Heart right ventricle (tissue), 16 donors: Measurements from ENCODE around the gene BCAN. TPM values are rescaled to one million over a fixed set of nuclear protein-coding genes. Genes with fewer than 3 reads are reported as not detected.
A peak's percentile ranks its signal among the peaks of the same experiment; 100 is the strongest.

Experiments used
- ATAC-seq, 8 donors: fragments of 200-7000 bp; cut with Tn5 transposase; one replicate each; pipeline ENCODE4 v1.9.1; 2020; ENCODE audit warnings: mild to moderate bottlenecking in 8 of 8, moderate library complexity in 8 of 8, moderate number of reproducible peaks in 1 of 8
- DNase-seq, 2 donors: peaks; one replicate each; pipeline ENCODE4 v3.0.0-alpha.2; 2020
- H3K27ac ChIP-seq, 10 donors: fragments of 200-600 bp; sonication (generic) in 2 of 10; one replicate each; pipeline versions ENCODE4 v1.5.0 to v1.8.0; 2020 to 2022; ENCODE audit warnings: mild to moderate bottlenecking in 3 of 10
- H3K27me3 ChIP-seq, 7 donors: fragments of 200-600 bp; one replicate each; pipeline ENCODE4 v1.8.0; 2021 to 2022; ENCODE audit warnings: mild to moderate bottlenecking in 2 of 7
- H3K36me3 ChIP-seq, 9 donors: fragments of 200-600 bp; sonication (generic) in 1 of 9; one replicate each; pipeline versions ENCODE4 v1.5.0 to v1.8.0; 2020 to 2022; ENCODE audit warnings: mild to moderate bottlenecking in 2 of 9
- H3K4me1 ChIP-seq, 9 donors: fragments of 200-600 bp; sonication (generic) in 1 of 9; one replicate each; pipeline versions ENCODE4 v1.5.0 to v1.8.0; 2020 to 2022; ENCODE audit warnings: mild to moderate bottlenecking in 4 of 9
- H3K4me3 ChIP-seq, 10 donors: fragments of 200-600 bp; sonication (generic) in 2 of 10; one replicate each; pipeline versions ENCODE4 v1.5.0 to v1.8.0; 2020 to 2022; ENCODE audit warnings: mild to moderate bottlenecking in 7 of 10, moderate library complexity in 2 of 10
- H3K9me3 ChIP-seq, 11 donors: fragments of 200-600 bp in 10 of 11; sonication (generic) in 2 of 11; one replicate each; pipeline versions ENCODE4 v1.5.0 to v1.8.0; 2013 to 2022; ENCODE audit warnings: mild to moderate bottlenecking in 2 of 11, control low read depth in 1 of 11, moderate library complexity in 1 of 11
- WGBS, 2 donors: extraction: QIAGEN DNeasy Blood & Tissue Kit; methylation state at CpG; one replicate each; pipeline ENCODE4 v1.1.7; 2013; ENCODE audit warnings: inconsistent platforms in 1 of 2; 5-methylcytosine and 5-hydroxymethylcytosine counted together
- intact Hi-C, 10 donors: fragments of 100-400 bp; cut with DNase I; formaldehyde crosslinking; loops; one replicate each; pipeline versions ENCODE4 v1.11.1 to v1.14.2; 2022
- long read RNA-seq, 3 donors: library from polyadenylated mRNA; unstranded; transcript quantifications; one replicate each; pipeline ENCODE4 v2.0.0, GENCODE V29; 2020 to 2021
- polyA plus RNA-seq, 2 donors: library from polyadenylated mRNA; stranded (reverse); fragments of 200-250 nt; gene quantifications; one replicate each; pipeline ENCODE4 v1.2.3, GENCODE V29; 2013
- total RNA-seq, 10 donors: library from RNA; stranded (reverse); fragmentation: NEBNext Ultra II Directional in 3 of 10; extraction: Animal tissue kit (Norgen Biotek cat#: 25700) in 3 of 10; gene quantifications; one replicate each; pipeline versions ENCODE4 v1.2.1 to v1.2.4, GENCODE V29; 2021 to 2023
- TF ChIP-seq, protein P1 (sequence below), 9 donors: fragments of 200-600 bp; sonication (generic) in 2 of 9; IDR thresholded peaks; one replicate each; pipeline versions ENCODE4 v1.5.0 to v1.8.0; 2021 to 2022; ENCODE audit warnings: antibody characterized with exemption in 9 of 9, mild to moderate bottlenecking in 5 of 9, moderate library complexity in 1 of 9
- donor health status: Arrhythmogenic right ventricular cardiomyopathy.
- donor health status: ischemic (EF 13 %, LVEDD 7.1; RV severe dilation, severe dysfunction).
- donor health status: healthy with polysubstance abuse.
- donor health status: DM: no; HTN: yes; CAD: no.
- donor health status: DM: no; HTN: no; CAD: no.
- donor health status: ischemic (EF 25% LVEDD 6.9; RV normal size, moderate dysfunction).
- donor health status: ischemic (EF 25% LVEDD 5.7; RV mildly dilated, moderate dysfunction).
- donor health status: healthy.
- donor health status: DM: yes; HTN: yes; CAD: no.
- donor health status: Ischemic cardiomyopathy.
- donor health status: ischemic (EF 35%, LVEDD 5.7; RV mildly dilated, moderate dysfunction).
- donor health status: nonischemic (EF 11% LVEDD 7.7; RV severe dilation, severe dysfunction).
- donor health status: DM: yes; HTN: yes; CAD: no.
- donor health status: PGD.
- donor health status: ischemic (EF 29% LVEDD 5.4; RV normal size, mild dysfunction).
- donor health status: nonischemic (EF 23%, LVEDD 6.1; RV moderate dilation, normal function).

Gene BCAN, protein sequence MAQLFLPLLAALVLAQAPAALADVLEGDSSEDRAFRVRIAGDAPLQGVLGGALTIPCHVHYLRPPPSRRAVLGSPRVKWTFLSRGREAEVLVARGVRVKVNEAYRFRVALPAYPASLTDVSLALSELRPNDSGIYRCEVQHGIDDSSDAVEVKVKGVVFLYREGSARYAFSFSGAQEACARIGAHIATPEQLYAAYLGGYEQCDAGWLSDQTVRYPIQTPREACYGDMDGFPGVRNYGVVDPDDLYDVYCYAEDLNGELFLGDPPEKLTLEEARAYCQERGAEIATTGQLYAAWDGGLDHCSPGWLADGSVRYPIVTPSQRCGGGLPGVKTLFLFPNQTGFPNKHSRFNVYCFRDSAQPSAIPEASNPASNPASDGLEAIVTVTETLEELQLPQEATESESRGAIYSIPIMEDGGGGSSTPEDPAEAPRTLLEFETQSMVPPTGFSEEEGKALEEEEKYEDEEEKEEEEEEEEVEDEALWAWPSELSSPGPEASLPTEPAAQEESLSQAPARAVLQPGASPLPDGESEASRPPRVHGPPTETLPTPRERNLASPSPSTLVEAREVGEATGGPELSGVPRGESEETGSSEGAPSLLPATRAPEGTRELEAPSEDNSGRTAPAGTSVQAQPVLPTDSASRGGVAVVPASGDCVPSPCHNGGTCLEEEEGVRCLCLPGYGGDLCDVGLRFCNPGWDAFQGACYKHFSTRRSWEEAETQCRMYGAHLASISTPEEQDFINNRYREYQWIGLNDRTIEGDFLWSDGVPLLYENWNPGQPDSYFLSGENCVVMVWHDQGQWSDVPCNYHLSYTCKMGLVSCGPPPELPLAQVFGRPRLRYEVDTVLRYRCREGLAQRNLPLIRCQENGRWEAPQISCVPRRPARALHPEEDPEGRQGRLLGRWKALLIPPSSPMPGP
- total RNA-seq = under 1 TPM in 6 of 10 donors, not detected in 4; 0.14 to 0.52 (median 0.24) TPM
- polyA plus RNA-seq = under 1 TPM; 0.20 to 0.29 TPM
- long read RNA-seq, donor 1 = 0 reads
- long read RNA-seq, donor 2 = 0 reads
- long read RNA-seq, donor 3 = 0 reads

DNA sequence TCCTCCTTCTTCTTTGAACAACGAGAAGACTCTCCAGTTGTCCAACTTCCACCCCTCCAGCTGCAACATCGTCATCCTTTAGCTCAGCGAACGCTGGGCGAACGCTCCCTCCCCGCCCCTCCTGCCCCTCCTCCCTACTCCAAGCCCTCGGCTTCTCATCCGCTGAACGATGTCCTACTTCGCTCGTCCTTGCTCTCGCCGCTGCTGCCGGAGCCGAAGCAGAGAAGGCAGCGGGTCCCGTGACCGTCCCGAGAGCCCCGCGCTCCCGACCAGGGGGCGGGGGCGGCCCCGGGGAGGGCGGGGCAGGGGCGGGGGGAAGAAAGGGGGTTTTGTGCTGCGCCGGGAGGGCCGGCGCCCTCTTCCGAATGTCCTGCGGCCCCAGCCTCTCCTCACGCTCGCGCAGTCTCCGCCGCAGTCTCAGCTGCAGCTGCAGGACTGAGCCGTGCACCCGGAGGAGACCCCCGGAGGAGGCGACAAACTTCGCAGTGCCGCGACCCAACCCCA, at the start of gene BCAN:
Gene BCAN (plus strand): TSS at position 357 of the 504 bp plus-strand sequence. CDS start 3,938 bp downstream, outside the sequence.
- peak in 1 of 2 donors; percentile 45 for DNase-seq
- WGBS, 2 donors = 1% methylated on average over 40 to 46 of the region's 46 CpGs
- Histone ChIP-seq H3K36me3 (no peaks in the 10 kb centered on the region), H3K4me1 (peaks cover 6 to 20% (median 15%) of the 10 kb centered on the region in 9 donors), H3K4me3 (peak within 1 kb of the TSS in 9 of 10 donors; percentile 18 to 62 (median 44)), H3K9me3 (no peaks in the 10 kb centered on the region), H3K27ac (no peak within 1 kb of the TSS), H3K27me3 (peaks cover 6 to 100% (median 88%) of the 10 kb centered on the region in 7 donors)
- TF ChIP-seq, protein P1, sequence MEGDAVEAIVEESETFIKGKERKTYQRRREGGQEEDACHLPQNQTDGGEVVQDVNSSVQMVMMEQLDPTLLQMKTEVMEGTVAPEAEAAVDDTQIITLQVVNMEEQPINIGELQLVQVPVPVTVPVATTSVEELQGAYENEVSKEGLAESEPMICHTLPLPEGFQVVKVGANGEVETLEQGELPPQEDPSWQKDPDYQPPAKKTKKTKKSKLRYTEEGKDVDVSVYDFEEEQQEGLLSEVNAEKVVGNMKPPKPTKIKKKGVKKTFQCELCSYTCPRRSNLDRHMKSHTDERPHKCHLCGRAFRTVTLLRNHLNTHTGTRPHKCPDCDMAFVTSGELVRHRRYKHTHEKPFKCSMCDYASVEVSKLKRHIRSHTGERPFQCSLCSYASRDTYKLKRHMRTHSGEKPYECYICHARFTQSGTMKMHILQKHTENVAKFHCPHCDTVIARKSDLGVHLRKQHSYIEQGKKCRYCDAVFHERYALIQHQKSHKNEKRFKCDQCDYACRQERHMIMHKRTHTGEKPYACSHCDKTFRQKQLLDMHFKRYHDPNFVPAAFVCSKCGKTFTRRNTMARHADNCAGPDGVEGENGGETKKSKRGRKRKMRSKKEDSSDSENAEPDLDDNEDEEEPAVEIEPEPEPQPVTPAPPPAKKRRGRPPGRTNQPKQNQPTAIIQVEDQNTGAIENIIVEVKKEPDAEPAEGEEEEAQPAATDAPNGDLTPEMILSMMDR (IDR thresholded peaks at IDR 0.05) = no peak
- ATAC-seq = peak; percentile 45 to 85 (median 69)
- intact Hi-C loops = no loop called here

DNA sequence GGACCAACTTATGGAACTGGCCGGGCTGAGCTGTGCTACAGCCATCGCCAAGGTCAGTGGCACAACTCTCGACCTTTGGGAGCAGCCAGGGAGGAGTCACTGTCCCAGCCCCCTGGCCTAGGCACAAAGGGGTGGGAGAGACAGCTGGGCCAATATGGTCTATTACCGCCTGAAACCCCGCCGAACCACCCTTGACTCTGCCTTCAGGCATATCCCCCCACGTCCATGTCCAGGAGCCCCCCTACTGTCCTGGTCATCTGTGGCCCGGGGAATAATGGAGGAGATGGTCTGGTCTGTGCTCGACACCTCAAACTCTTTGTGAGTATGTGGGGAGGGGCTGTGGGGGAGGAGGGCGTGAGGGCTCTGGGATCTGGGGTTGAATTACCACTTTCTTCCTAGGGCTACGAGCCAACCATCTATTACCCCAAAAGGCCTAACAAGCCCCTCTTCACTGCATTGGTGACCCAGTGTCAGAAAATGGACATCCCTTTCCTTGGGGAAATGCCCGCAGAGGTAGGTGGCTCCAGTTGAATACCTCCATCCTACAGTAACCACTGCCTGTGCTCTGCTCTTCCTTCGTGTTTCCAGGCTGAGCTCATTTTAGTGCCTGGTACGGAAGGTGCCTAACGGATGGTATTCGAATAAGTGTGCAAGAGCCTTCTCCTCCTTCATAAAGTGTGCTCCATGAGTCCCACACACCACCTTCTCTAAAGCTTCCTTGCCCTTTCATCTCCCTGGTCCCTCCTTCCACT, 49.6 kb upstream of the BCAN start:
- DNase-seq = no peak
- intact Hi-C loops = loop anchor here in 5 of 10 donors (5.0 to 10.0 kb wide), 5 partner anchors 85 to 140 kb away; partner anchors contain the start of gene MEF2D (in 1 of the 5)
- H3K9me3 ChIP-seq = no peaks in the 10 kb centered on the region
- WGBS, 2 donors = 54 to 57% methylated on average over 16 of the region's 16 CpGs
- peaks cover 3 to 19% (median 13%) of the 10 kb centered on the region in 9 donors for H3K4me1 ChIP-seq
- ATAC-seq = peak in 3 of 8 donors; percentile 4 to 54 (median 36)
- H3K4me3 ChIP-seq = peak overlapping the region; percentile 59 to 97 (median 81)
- peak overlapping the region; percentile 74 to 92 (median 86) for H3K27ac ChIP-seq
- no peaks in the 10 kb centered on the region for H3K27me3 ChIP-seq
- H3K36me3 ChIP-seq = peaks cover 0 to 49% (median 19%) of the 10 kb centered on the region in 9 donors
- TF ChIP-seq, protein P1 (IDR thresholded peaks at IDR 0.05) = no peak

DNA sequence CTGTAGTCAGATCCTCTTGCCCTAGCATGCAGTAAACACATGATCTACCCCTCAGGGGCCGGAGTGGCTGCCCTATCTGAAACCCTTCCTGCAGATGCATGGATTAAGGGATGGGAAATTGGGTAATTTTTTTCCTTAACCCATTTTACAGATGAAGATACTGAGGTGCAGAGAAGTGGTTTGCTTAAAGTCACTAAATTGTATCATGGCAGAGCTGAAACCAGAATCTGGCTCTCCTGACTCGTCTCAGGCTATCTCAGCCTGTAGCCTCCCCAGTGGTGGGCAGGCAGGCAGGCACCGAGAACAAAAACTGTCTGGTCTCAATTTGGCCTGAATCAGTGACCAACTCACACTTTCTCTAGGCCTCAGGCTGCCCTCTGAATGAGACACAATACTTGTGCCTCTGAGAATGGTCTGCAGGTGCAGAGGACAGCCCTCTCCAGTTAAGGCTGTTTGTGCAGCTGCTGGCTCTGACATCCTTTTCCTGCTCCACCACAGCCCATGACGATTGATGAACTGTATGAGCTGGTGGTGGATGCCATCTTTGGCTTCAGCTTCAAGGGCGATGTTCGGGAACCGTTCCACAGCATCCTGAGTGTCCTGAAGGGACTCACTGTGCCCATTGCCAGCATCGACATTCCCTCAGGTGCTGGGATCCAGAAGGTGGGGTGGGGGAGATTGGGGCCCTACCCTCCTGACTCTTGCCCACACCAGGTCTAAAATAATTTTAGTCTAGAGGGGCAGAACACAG, 48.8 kb upstream of the BCAN start:
- H3K4me3 ChIP-seq = peak overlapping the region in 1 of 10 donors; percentile 87
- peaks cover 0 to 56% (median 22%) of the 10 kb centered on the region in 9 donors for H3K36me3 ChIP-seq
- intact Hi-C loops = loop anchor here in 5 of 10 donors (5.0 to 10.0 kb wide), 5 partner anchors 86 to 141 kb away; partner anchors contain the start of gene MEF2D (in 1 of the 5)
- peaks cover 3 to 19% (median 13%) of the 10 kb centered on the region in 9 donors for H3K4me1 ChIP-seq
- DNase-seq (no peak), ATAC-seq (no peak)
- no peaks in the 10 kb centered on the region for H3K9me3 ChIP-seq
- no peak overlapping the region for H3K27ac ChIP-seq
- no peaks in the 10 kb centered on the region for H3K27me3 ChIP-seq
- 81 to 88% methylated on average over 8 of the region's 8 CpGs for WGBS, 2 donors
- TF ChIP-seq, protein P1 (IDR thresholded peaks at IDR 0.05) = no peak
